Measurements from ENCODE around the gene TEX11. TPM values are rescaled to one million over a fixed set of nuclear protein-coding genes. Genes with fewer than 3 reads are reported as not detected.
A peak's percentile ranks its signal among the peaks of the same experiment; 100 is the strongest.
"Not testable (repeated sequence)": the region's sequence is repeated elsewhere in the genome, so short reads cannot be mapped to it uniquely, and the experiment has no call there.

Gene TEX11
- total RNA-seq, 2 experiments from 2014 or later, result not detected

- DNase-seq; H3K36me3 Mint-ChIP-seq; H3K4me3 Mint-ChIP-seq; H3K27me3 Mint-ChIP-seq; H3K4me1 Mint-ChIP-seq (ENCODE audit: low read depth); intact Hi-C loops (cut with micrococcal nuclease); H3K9me3 Mint-ChIP-seq; H3K27ac Mint-ChIP-seq; POLR2A ChIA-PET; CTCF ChIA-PET: not testable (repeated sequence)
These were observed 180.6 kb downstream of the TEX11 start for GRCh38 chrX:70727961-70728360.

- Mint-ChIP-seq H3K4me1 (ENCODE audit: low read depth) (no peaks in the 10 kb centered on the region), H3K9me3 (no peaks in the 10 kb centered on the region), H3K4me3 (no peak overlapping the region), H3K27me3 (no peaks in the 10 kb centered on the region), H3K36me3 (no peaks in the 10 kb centered on the region), H3K27ac (no peak overlapping the region)
- ChIA-PET CTCF (no interaction called here), POLR2A (no interaction called here)
- intact Hi-C loops (cut with micrococcal nuclease), result no loop called here
- no peak for DNase-seq
These were observed 187.8 kb downstream of the TEX11 start for GRCh38 chrX:70720721-70721120.

- H3K4me1 Mint-ChIP-seq (ENCODE audit: low read depth); POLR2A ChIA-PET; H3K9me3 Mint-ChIP-seq; H3K36me3 Mint-ChIP-seq; DNase-seq; CTCF ChIA-PET; H3K27ac Mint-ChIP-seq; H3K27me3 Mint-ChIP-seq; intact Hi-C loops (cut with micrococcal nuclease); H3K4me3 Mint-ChIP-seq: not testable (repeated sequence)
These were observed 197.2 kb downstream of the TEX11 start for GRCh38 chrX:70711336-70711735.

- intact Hi-C loops (cut with micrococcal nuclease), result no loop called here
- no peak for DNase-seq
- Mint-ChIP-seq H3K36me3 (no peaks in the 10 kb centered on the region), H3K27me3 (no peaks in the 10 kb centered on the region), H3K4me1 (ENCODE audit: low read depth) (peaks cover 11% of the 10 kb centered on the region), H3K27ac (peak overlapping the region; percentile 8), H3K4me3 (no peak overlapping the region), H3K9me3 (no peaks in the 10 kb centered on the region)
- POLR2A ChIA-PET, result interaction anchor here (0.6 to 1.5 kb wide), 2 partner anchors 21 to 185 kb away, joined by 3 to 4 read pairs; no protein-coding TSS in a partner anchor
- CTCF ChIA-PET, result no interaction called here
These were observed 214.0 kb downstream of the TEX11 start for GRCh38 chrX:70694339-70695122.

- H3K27me3 Mint-ChIP-seq; DNase-seq; H3K9me3 Mint-ChIP-seq; H3K4me3 Mint-ChIP-seq; H3K4me1 Mint-ChIP-seq (ENCODE audit: low read depth); POLR2A ChIA-PET; CTCF ChIA-PET; H3K27ac Mint-ChIP-seq; H3K36me3 Mint-ChIP-seq; intact Hi-C loops (cut with micrococcal nuclease): not testable (repeated sequence)
These were observed 229.1 kb downstream of the TEX11 start for GRCh38 chrX:70679455-70679854.

- ChIA-PET POLR2A (no interaction called here), CTCF (no interaction called here)
- Mint-ChIP-seq H3K4me1 (ENCODE audit: low read depth) (peaks cover 14% of the 10 kb centered on the region), H3K27me3 (no peaks in the 10 kb centered on the region), H3K4me3 (no peak overlapping the region), H3K36me3 (no peaks in the 10 kb centered on the region), H3K27ac (peak overlapping the region; percentile 67), H3K9me3 (peaks cover 6% of the 10 kb centered on the region)
- DNase-seq, result no peak
- intact Hi-C loops (cut with micrococcal nuclease), result no loop called here
These were observed 233.2 kb downstream of the TEX11 start for GRCh38 chrX:70675284-70675683.

GRCh38 chrX:70672326-70672725 lies 236.2 kb downstream of the TEX11 start:
- CTCF ChIA-PET, result interaction anchor here (0.6 to 0.7 kb wide), 2 partner anchors 201 kb away, joined by 3 to 4 read pairs; no protein-coding TSS in a partner anchor
- peaks cover 6% of the 10 kb centered on the region for H3K9me3 Mint-ChIP-seq
- no peak for DNase-seq
- intact Hi-C loops (cut with micrococcal nuclease), result loop anchor here (5.0 kb wide), 2 partner anchors 80 to 85 kb away; no protein-coding TSS in a partner anchor
- H3K4me1 Mint-ChIP-seq (ENCODE audit: low read depth), result peaks cover 14% of the 10 kb centered on the region
- H3K36me3 Mint-ChIP-seq, result no peaks in the 10 kb centered on the region
- POLR2A ChIA-PET, result interaction anchor here (1.2 kb wide), 1 partner anchor 22 kb away, joined by 4 read pairs; no protein-coding TSS in a partner anchor
- no peaks in the 10 kb centered on the region for H3K27me3 Mint-ChIP-seq
- no peak overlapping the region for H3K4me3 Mint-ChIP-seq
- peak overlapping the region; percentile 13 for H3K27ac Mint-ChIP-seq

GRCh38 chrX:70669120-70669519 lies 239.4 kb downstream of the TEX11 start:
- intact Hi-C loops (cut with micrococcal nuclease), result no loop called here
- Mint-ChIP-seq H3K36me3 (no peaks in the 10 kb centered on the region), H3K27me3 (no peaks in the 10 kb centered on the region), H3K9me3 (no peaks in the 10 kb centered on the region), H3K4me1 (ENCODE audit: low read depth) (peaks cover 10% of the 10 kb centered on the region), H3K4me3 (no peak overlapping the region), H3K27ac (no peak overlapping the region)
- ChIA-PET POLR2A (no interaction called here), CTCF (no interaction called here)
- DNase-seq, result no peak

GRCh38 chrX:70664726-70665125 lies 243.8 kb downstream of the TEX11 start:
- Mint-ChIP-seq H3K27ac (no peak overlapping the region), H3K27me3 (no peaks in the 10 kb centered on the region), H3K4me3 (no peak overlapping the region), H3K36me3 (no peaks in the 10 kb centered on the region), H3K9me3 (no peaks in the 10 kb centered on the region), H3K4me1 (ENCODE audit: low read depth) (no peaks in the 10 kb centered on the region)
- ChIA-PET CTCF (interaction anchor here (0.6 to 1.9 kb wide), 12 partner anchors 8 to 375 kb away, joined by 3 to 13 read pairs (median 3); partner anchors contain the start of genes KIF4A and PDZD11), POLR2A (interaction anchor here (0.6 kb wide), 1 partner anchor 531 kb away, joined by 3 read pairs; no protein-coding TSS in a partner anchor)
- DNase-seq, result peak; percentile 7
- intact Hi-C loops (cut with micrococcal nuclease), result loop anchor here (1.0 to 2.0 kb wide), 2 partner anchors 210 to 468 kb away; no protein-coding TSS in a partner anchor

GRCh38 chrX:70661124-70661523 lies 247.4 kb downstream of the TEX11 start:
- intact Hi-C loops (cut with micrococcal nuclease); H3K27ac Mint-ChIP-seq: not testable (repeated sequence)
- peak; percentile 6 for DNase-seq

GRCh38 chrX:70657546-70657945 lies 251.0 kb downstream of the TEX11 start:
- H3K27me3 Mint-ChIP-seq; H3K4me1 Mint-ChIP-seq (ENCODE audit: low read depth); DNase-seq; H3K27ac Mint-ChIP-seq; H3K4me3 Mint-ChIP-seq; H3K9me3 Mint-ChIP-seq; H3K36me3 Mint-ChIP-seq; POLR2A ChIA-PET; intact Hi-C loops (cut with micrococcal nuclease): not testable (repeated sequence)
- CTCF ChIA-PET, result interaction anchor here (1.2 to 1.7 kb wide), 2 partner anchors 7 to 20 kb away, joined by 4 to 5 read pairs; no protein-coding TSS in a partner anchor

More at GRCh38 chrX:70661124-70661523, 247.4 kb downstream of the TEX11 start:
- H3K4me3 Mint-ChIP-seq; H3K4me1 Mint-ChIP-seq (ENCODE audit: low read depth); CTCF ChIA-PET; POLR2A ChIA-PET; H3K27me3 Mint-ChIP-seq; H3K9me3 Mint-ChIP-seq; H3K36me3 Mint-ChIP-seq: not testable (repeated sequence)

GRCh38 chrX:70656304-70656703 lies 252.2 kb downstream of the TEX11 start:
- no peaks in the 10 kb centered on the region for H3K27me3 Mint-ChIP-seq
- H3K4me1 Mint-ChIP-seq (ENCODE audit: low read depth), result peaks cover 7% of the 10 kb centered on the region
- H3K4me3 Mint-ChIP-seq, result no peak overlapping the region
- ChIA-PET CTCF (interaction anchor here (1.7 kb wide), 1 partner anchor 8 kb away, joined by 5 read pairs; no protein-coding TSS in a partner anchor), POLR2A (interaction anchor here (0.6 kb wide), 1 partner anchor 820 kb away, joined by 3 read pairs; no protein-coding TSS in a partner anchor)
- no peaks in the 10 kb centered on the region for H3K9me3 Mint-ChIP-seq
- no peaks in the 10 kb centered on the region for H3K36me3 Mint-ChIP-seq
- intact Hi-C loops (cut with micrococcal nuclease), result no loop called here
- peak; percentile 12 for DNase-seq
- H3K27ac Mint-ChIP-seq, result no peak overlapping the region

GRCh38 chrX:70647910-70648309 lies 260.6 kb downstream of the TEX11 start:
- H3K9me3 Mint-ChIP-seq, result peaks cover 13% of the 10 kb centered on the region
- H3K4me1 Mint-ChIP-seq (ENCODE audit: low read depth); H3K4me3 Mint-ChIP-seq; H3K27ac Mint-ChIP-seq; DNase-seq; POLR2A ChIA-PET; CTCF ChIA-PET; H3K36me3 Mint-ChIP-seq; H3K27me3 Mint-ChIP-seq; intact Hi-C loops (cut with micrococcal nuclease): not testable (repeated sequence)
